SH-SY5Y (cell line): ENCODE data around the gene TRAPPC5.

Source experiments
- GATA2 ChIP-seq: IDR thresholded peaks from 2 replicates; pipeline ENCODE4 v1.6.1; 2011; ENCODE audit warnings: mild to moderate bottlenecking, low read depth, low read length
- GATA3 ChIP-seq: IDR thresholded peaks from 2 replicates; pipeline ENCODE4 v1.6.1; 2011; ENCODE audit warnings: low read depth, mild to moderate bottlenecking, low read length, moderate library complexity

GRCh38 chr19:7670150-7670783 is 10.4 kb upstream of the TRAPPC5 start:
- no peak for TF ChIP-seq GATA2
- TF ChIP-seq GATA3, result no peak
